GM12875 (cell line): Measurements from ENCODE around the gene SAFB2.

ENCODE experiments used
- H3K4me3 ChIP-seq: one replicate; pipeline ENCODE4 v1.5.1; 2011; ENCODE audit warnings: low read depth, low read length, control low read depth
- CTCF ChIP-seq: IDR thresholded peaks from 2 replicates; pipeline ENCODE4 v1.5.1; 2011; ENCODE audit warnings: low read depth, mild to moderate bottlenecking, control low read depth, inconsistent platforms, low read length, moderate library complexity, borderline replicate concordance; ENCODE audit not compliant: insufficient read depth

SAFB2 gene

GRCh38 chr19:5664515-5664914 lies 41.9 kb upstream of the SAFB2 start:
- TF ChIP-seq CTCF = no peak
- H3K4me3 ChIP-seq = no peak overlapping the region

DNA sequence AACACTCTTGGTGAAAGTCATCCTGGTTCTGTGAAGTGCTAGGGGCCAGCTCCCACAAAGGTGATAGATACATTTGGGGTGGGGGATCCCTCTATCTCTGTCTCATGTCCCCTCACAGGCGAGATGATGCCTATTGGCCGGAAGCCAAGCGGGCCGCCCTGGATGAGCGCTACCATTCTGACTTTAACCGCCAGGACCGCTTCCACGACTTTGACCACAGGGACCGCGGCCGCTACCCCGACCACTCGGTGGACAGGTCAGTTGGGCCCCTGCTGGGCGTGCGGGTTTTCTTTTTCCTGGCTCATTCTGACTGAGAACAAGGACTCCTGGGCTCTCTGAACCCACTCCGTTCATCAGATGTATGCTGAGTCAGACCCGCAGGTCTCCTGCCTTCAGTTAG lies 41.3 kb upstream of the SAFB2 start:
- no peak for TF ChIP-seq CTCF
- H3K4me3 ChIP-seq = no peak overlapping the region

DNA sequence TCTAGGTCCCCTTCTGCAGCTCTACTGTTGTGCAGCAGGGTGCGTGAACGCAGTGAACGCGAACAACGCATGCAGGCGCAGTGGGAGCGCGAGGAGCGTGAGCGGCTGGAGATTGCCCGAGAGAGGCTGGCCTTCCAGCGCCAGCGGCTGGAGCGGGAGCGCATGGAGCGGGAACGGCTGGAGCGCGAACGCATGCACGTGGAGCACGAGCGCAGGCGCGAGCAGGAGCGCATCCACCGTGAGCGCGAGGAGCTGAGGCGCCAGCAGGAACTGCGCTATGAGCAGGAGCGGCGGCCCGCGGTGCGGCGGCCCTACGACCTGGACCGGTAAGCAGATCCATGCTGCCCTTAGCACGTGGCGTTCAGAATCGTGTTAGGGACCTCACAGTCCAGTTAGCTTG lies 38.9 kb upstream of the SAFB2 start:
- TF ChIP-seq CTCF = no peak
- no peak overlapping the region for H3K4me3 ChIP-seq

DNA sequence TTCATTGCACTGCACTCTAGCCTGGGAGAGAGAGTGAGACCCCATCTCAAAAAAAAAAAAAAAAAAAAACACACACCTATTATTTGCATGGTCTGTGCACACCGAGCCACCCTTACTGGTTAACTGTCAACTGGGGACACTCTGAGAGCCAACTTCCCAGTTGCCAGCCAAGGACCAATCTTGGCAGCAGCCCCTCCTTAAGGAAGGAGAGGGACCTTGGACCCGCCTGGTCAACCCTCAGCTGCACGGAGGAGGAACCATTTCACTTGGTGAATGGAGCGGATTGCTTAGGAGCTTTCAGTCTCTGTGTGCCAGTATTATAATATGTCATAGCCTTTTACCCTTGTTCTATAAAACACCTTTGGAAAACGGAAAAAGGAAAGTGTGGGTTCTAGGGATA lies 32.8 kb upstream of the SAFB2 start:
- TF ChIP-seq CTCF = no peak
- no peak overlapping the region for H3K4me3 ChIP-seq

DNA sequence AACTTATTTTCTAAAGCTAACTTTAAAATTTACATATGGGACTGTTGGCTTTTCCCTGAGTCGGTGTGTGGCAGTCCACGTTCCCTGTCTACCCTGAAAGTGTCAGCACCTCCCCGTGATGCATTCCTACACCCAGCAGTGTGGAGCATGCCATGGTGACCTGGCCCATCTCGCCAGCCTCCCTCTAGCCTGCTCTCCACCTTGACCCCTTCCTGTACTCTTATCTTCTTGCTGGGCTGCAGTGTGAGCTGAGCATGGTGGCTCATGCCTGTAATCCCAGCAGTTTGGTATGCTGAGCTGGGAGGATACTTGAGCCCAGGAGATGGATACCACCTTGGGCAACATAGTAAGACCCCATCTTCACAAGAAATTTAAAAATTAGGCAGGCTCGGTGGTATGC lies 32.4 kb upstream of the SAFB2 start:
- no peak overlapping the region for H3K4me3 ChIP-seq
- TF ChIP-seq CTCF = no peak

- no peak overlapping the region for H3K4me3 ChIP-seq
Measured at GRCh38 chr19:5652261-5652660, 29.7 kb upstream of the SAFB2 start.

GRCh38 chr19:5651361-5651760 lies 28.8 kb upstream of the SAFB2 start:
- H3K4me3 ChIP-seq = no peak overlapping the region

More at GRCh38 chr19:5652261-5652660, 29.7 kb upstream of the SAFB2 start:
- TF ChIP-seq CTCF = no peak

More at GRCh38 chr19:5651361-5651760, 28.8 kb upstream of the SAFB2 start:
- no peak for TF ChIP-seq CTCF
